Measurements from ENCODE around the gene LINS1. TPM values are rescaled to one million over a fixed set of nuclear protein-coding genes. Genes with fewer than 3 reads are reported as not detected.

Gene LINS1
- total RNA-seq, 1 experiment from 2014 or later = 17.3 TPM

DNA sequence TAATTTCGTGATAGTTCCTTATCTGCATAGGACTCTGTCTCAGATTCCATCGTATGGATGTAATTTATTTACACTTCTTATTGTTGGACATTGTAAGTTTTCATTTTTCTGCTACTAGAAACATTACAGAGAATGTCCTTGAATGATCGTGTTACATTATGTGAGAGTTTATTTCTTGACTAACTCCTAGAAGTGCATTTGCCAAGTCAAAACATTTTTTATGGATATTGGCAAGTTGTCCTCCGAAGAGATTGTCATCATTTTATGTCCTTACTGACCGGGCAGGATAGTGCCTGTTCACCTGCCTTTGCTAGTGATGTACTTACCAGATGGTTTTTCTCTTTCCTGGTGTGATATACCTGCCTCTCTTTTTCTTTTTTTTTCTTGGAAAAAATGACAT lies 13.8 kb upstream of the LINS1 start:
- POLR2A ChIA-PET (ENCODE audit: low non-redundant PET) = no interaction called here
- CTCF ChIA-PET = no interaction called here
- no peak for DNase-seq (ENCODE audit: low spot score)
- peaks cover 23% of the 10 kb centered on the region for H3K36me3 ChIP-seq (ENCODE audit: insufficient read depth, low read length, poor library complexity, severe bottlenecking)
- no peak for TF ChIP-seq EZH2 (IDR thresholded peaks at IDR 0.05; ENCODE audit: borderline replicate concordance, low read depth, low read length, poor library complexity, severe bottlenecking)
- TF ChIP-seq, protein P1, sequence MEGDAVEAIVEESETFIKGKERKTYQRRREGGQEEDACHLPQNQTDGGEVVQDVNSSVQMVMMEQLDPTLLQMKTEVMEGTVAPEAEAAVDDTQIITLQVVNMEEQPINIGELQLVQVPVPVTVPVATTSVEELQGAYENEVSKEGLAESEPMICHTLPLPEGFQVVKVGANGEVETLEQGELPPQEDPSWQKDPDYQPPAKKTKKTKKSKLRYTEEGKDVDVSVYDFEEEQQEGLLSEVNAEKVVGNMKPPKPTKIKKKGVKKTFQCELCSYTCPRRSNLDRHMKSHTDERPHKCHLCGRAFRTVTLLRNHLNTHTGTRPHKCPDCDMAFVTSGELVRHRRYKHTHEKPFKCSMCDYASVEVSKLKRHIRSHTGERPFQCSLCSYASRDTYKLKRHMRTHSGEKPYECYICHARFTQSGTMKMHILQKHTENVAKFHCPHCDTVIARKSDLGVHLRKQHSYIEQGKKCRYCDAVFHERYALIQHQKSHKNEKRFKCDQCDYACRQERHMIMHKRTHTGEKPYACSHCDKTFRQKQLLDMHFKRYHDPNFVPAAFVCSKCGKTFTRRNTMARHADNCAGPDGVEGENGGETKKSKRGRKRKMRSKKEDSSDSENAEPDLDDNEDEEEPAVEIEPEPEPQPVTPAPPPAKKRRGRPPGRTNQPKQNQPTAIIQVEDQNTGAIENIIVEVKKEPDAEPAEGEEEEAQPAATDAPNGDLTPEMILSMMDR (conservative IDR thresholded peaks at IDR 0.05; ENCODE audit: low read depth, low read length) = no peak
- no peaks in the 10 kb centered on the region for H3K27me3 ChIP-seq (replicated peaks; ENCODE audit: insufficient read depth, low read depth, low read length, poor library complexity)
- no peaks in the 10 kb centered on the region for H3K4me1 ChIP-seq (ENCODE audit: insufficient read depth, low read length, poor library complexity, severe bottlenecking)
- intact Hi-C loops (cut with micrococcal nuclease; ENCODE audit: unreplicated experiment) = no loop called here
- no peak overlapping the region for H3K27ac ChIP-seq (ENCODE audit: low read depth, low read length, poor library complexity, severe bottlenecking)
- no peak overlapping the region for H3K4me3 ChIP-seq (ENCODE audit: low read depth, low read length, poor library complexity, severe bottlenecking)
- no TSS peak for BruUV-seq (replicated peaks)
- no peaks in the 10 kb centered on the region for H3K9me3 ChIP-seq (ENCODE audit: low read depth, low read length, poor library complexity, severe bottlenecking)

DNA sequence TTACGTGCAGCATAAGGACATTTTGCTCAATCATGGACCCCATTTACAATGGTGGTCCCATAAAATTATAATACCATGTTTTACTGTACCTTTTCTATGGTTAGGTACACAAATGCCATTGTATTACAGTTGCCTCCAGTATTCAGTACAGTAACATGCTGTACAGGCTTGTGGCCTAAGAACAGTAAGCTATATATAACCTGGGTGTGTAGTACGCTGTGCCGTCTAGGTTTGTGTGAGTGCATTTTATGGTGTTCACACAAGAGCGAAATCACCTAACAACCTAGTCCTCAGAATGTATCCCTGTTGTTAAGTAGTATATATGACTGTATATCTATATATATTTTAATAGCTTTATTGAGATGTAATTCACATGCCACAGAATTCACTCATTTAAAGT lies 12.9 kb upstream of the LINS1 start:
- H3K4me3 ChIP-seq (ENCODE audit: low read depth, low read length, poor library complexity, severe bottlenecking) = no peak overlapping the region
- no peaks in the 10 kb centered on the region for H3K9me3 ChIP-seq (ENCODE audit: low read depth, low read length, poor library complexity, severe bottlenecking)
- ChIA-PET POLR2A (ENCODE audit: low non-redundant PET) (no interaction called here), CTCF (no interaction called here)
- no peaks in the 10 kb centered on the region for H3K4me1 ChIP-seq (ENCODE audit: insufficient read depth, low read length, poor library complexity, severe bottlenecking)
- H3K36me3 ChIP-seq (ENCODE audit: insufficient read depth, low read length, poor library complexity, severe bottlenecking) = peaks cover 24% of the 10 kb centered on the region
- H3K27me3 ChIP-seq (replicated peaks; ENCODE audit: insufficient read depth, low read depth, low read length, poor library complexity) = no peaks in the 10 kb centered on the region
- no TSS peak for BruUV-seq (replicated peaks)
- no peak overlapping the region for H3K27ac ChIP-seq (ENCODE audit: low read depth, low read length, poor library complexity, severe bottlenecking)
- intact Hi-C loops (cut with micrococcal nuclease; ENCODE audit: unreplicated experiment) = no loop called here
- DNase-seq (ENCODE audit: low spot score) = no peak
- TF ChIP-seq, protein P1 (conservative IDR thresholded peaks at IDR 0.05; ENCODE audit: low read depth, low read length) = no peak
- TF ChIP-seq EZH2 (IDR thresholded peaks at IDR 0.05; ENCODE audit: borderline replicate concordance, low read depth, low read length, poor library complexity, severe bottlenecking) = no peak

DNA sequence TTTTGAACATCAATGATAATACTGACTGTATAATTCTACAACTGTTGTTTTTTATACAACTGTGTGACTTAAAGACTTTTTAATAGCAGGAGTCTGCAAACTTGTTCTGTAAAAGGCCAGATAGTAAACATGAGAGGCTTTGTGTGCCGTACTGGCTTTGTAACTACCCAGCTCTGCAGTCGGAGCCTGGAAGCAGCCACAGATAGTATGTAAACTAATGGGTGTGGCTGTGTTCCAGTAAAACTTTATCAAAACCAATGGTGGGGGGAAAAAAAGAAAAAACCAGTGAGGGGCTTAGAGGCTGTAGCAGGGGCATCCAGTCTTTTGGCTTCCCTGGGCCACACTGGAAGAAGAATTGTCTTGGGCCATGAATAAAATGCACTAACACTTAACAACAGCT lies 12.4 kb upstream of the LINS1 start:
- Histone ChIP-seq H3K27ac (ENCODE audit: low read depth, low read length, poor library complexity, severe bottlenecking) (no peak overlapping the region), H3K4me1 (ENCODE audit: insufficient read depth, low read length, poor library complexity, severe bottlenecking) (no peaks in the 10 kb centered on the region), H3K9me3 (ENCODE audit: low read depth, low read length, poor library complexity, severe bottlenecking) (no peaks in the 10 kb centered on the region), H3K36me3 (ENCODE audit: insufficient read depth, low read length, poor library complexity, severe bottlenecking) (peaks cover 28% of the 10 kb centered on the region), H3K4me3 (ENCODE audit: low read depth, low read length, poor library complexity, severe bottlenecking) (no peak overlapping the region), H3K27me3 (replicated peaks; ENCODE audit: insufficient read depth, low read depth, low read length, poor library complexity) (no peaks in the 10 kb centered on the region)
- BruUV-seq (replicated peaks) = no TSS peak
- ChIA-PET CTCF (no interaction called here), POLR2A (ENCODE audit: low non-redundant PET) (no interaction called here)
- DNase-seq (ENCODE audit: low spot score) = no peak
- intact Hi-C loops (cut with micrococcal nuclease; ENCODE audit: unreplicated experiment) = no loop called here
- TF ChIP-seq EZH2 (IDR thresholded peaks at IDR 0.05; ENCODE audit: borderline replicate concordance, low read depth, low read length, poor library complexity, severe bottlenecking) = no peak
- TF ChIP-seq, protein P1 (conservative IDR thresholded peaks at IDR 0.05; ENCODE audit: low read depth, low read length) = no peak
